HEK293 (cell line): Measurements from ENCODE around the gene PACS1.

ENCODE experiments used
- CTCF ChIA-PET: fragments of 350-600 bp; formaldehyde crosslinking; extraction: SDS; loops from one replicate; lab custom pipeline; 2021; ENCODE audit warnings: antibody characterized with exemption; lab: Yijun Ruan, JAX
- POLR2A ChIA-PET: fragments of 300-600 bp; formaldehyde crosslinking; extraction: SDS; loops from one replicate; lab custom pipeline; 2020; ENCODE audit warnings: antibody characterized with exemption, inconsistent platforms; lab: Yijun Ruan, JAX
- H3K27ac ChIP-seq: fragments of 200-500 bp; sonication (Bioruptor generic); 2 replicates; pipeline ENCODE4 v1.5.1; 2014; ENCODE audit warnings: low read depth, low read length, control low read depth, inconsistent platforms; ENCODE audit errors: extremely low read depth
- H3K36me3 ChIP-seq, 2 experiments: fragments of 200-500 bp in 1 of 2; sonication (Bioruptor generic) in 1 of 2; 1 replicate in 1 of 2; 2 replicates in 1 of 2; pipeline ENCODE4 v1.5.1; 2014 to 2017; ENCODE audit warnings: inconsistent platforms in 2 of 2, low read length in 2 of 2; ENCODE audit not compliant: control insufficient read depth in 2 of 2, insufficient read depth in 1 of 2
- H3K4me1 ChIP-seq: fragments of 200-500 bp; sonication (Bioruptor generic); 2 replicates; pipeline ENCODE4 v1.5.1; 2014; ENCODE audit warnings: mild to moderate bottlenecking, low read length, inconsistent platforms; ENCODE audit not compliant: control insufficient read depth, insufficient read depth
- H3K4me3 ChIP-seq: 2 replicates; pipeline ENCODE4 v1.5.1; 2011; ENCODE audit warnings: low read depth, mild to moderate bottlenecking, control low read depth, low read length, moderate library complexity
- H3K9me3 ChIP-seq: fragments of 200-500 bp; sonication (Bioruptor generic); 2 replicates; pipeline ENCODE4 v1.5.1; 2014; ENCODE audit warnings: low read depth, low read length, inconsistent platforms; ENCODE audit not compliant: control insufficient read depth, insufficient read depth
- ATF2 ChIP-seq: fragments of 450-650 bp; formaldehyde crosslinking; IDR thresholded peaks from 2 replicates; pipeline ENCODE4 v1.5.1; 2016; ENCODE audit warnings: missing biosample characterization, missing genetic modification characterization, low read depth
- MEIS1 ChIP-seq: sonication (generic); formaldehyde crosslinking; IDR thresholded peaks from 2 replicates; pipeline ENCODE4 v1.8.1; 2022; ENCODE audit warnings: missing genetic modification reagents, mild to moderate bottlenecking, borderline replicate concordance
- RBAK ChIP-seq: fragments of 450-650 bp; formaldehyde crosslinking; IDR thresholded peaks from 2 replicates; pipeline ENCODE4 v1.5.1; 2016; ENCODE audit warnings: missing biosample characterization, missing genetic modification characterization
- SALL2 ChIP-seq: fragments of 450-650 bp; formaldehyde crosslinking; IDR thresholded peaks from 2 replicates; pipeline ENCODE4 v1.5.0; 2017; ENCODE audit warnings: missing biosample characterization, mild to moderate bottlenecking, missing genetic modification characterization, borderline replicate concordance
- ZBTB10 ChIP-seq: fragments of 450-650 bp; formaldehyde crosslinking; IDR thresholded peaks from 2 replicates; pipeline ENCODE4 v1.5.1; 2016; ENCODE audit warnings: missing biosample characterization, missing genetic modification characterization
- ZBTB48 ChIP-seq: fragments of 450-650 bp; formaldehyde crosslinking; IDR thresholded peaks from 2 replicates; pipeline ENCODE4 v1.5.1; 2016; ENCODE audit warnings: missing biosample characterization, missing genetic modification characterization
- ZIC2 ChIP-seq: fragments of 450-650 bp; formaldehyde crosslinking; IDR thresholded peaks from 2 replicates; pipeline ENCODE4 v1.5.1; 2016; ENCODE audit warnings: missing biosample characterization, missing genetic modification characterization
- ZNF140 ChIP-seq: fragments of 450-650 bp; formaldehyde crosslinking; IDR thresholded peaks from 2 replicates; pipeline ENCODE4 v1.5.1; 2016; ENCODE audit warnings: missing biosample characterization, missing genetic modification characterization
- ZNF169 ChIP-seq: fragments of 450-650 bp; formaldehyde crosslinking; IDR thresholded peaks from 2 replicates; pipeline ENCODE4 v1.5.1; 2016; ENCODE audit warnings: missing biosample characterization, missing genetic modification characterization
- ZNF335 ChIP-seq: fragments of 450-650 bp; formaldehyde crosslinking; conservative IDR thresholded peaks from 2 replicates; pipeline ENCODE4 v1.5.1; 2016; ENCODE audit warnings: missing biosample characterization, missing genetic modification characterization
- ZNF501 ChIP-seq: fragments of 450-650 bp; formaldehyde crosslinking; IDR thresholded peaks from 2 replicates; pipeline ENCODE4 v1.5.1; 2016; ENCODE audit warnings: missing biosample characterization, missing genetic modification characterization
- ZNF510 ChIP-seq: fragments of 450-650 bp; formaldehyde crosslinking; IDR thresholded peaks from 2 replicates; pipeline ENCODE4 v1.5.1; 2018; ENCODE audit warnings: mild to moderate bottlenecking, missing genetic modification characterization, missing biosample characterization; ENCODE audit not compliant: insufficient replicate concordance
- ZNF629 ChIP-seq: fragments of 450-650 bp; formaldehyde crosslinking; IDR thresholded peaks from 2 replicates; pipeline ENCODE4 v1.5.1; 2017; ENCODE audit warnings: missing biosample characterization, missing genetic modification characterization
- ZNF664 ChIP-seq: fragments of 450-650 bp; formaldehyde crosslinking; IDR thresholded peaks from 2 replicates; pipeline ENCODE4 v1.5.1; 2016; ENCODE audit warnings: missing biosample characterization, missing genetic modification characterization
- ZNF670 ChIP-seq: fragments of 450-650 bp; formaldehyde crosslinking; IDR thresholded peaks from 2 replicates; pipeline ENCODE4 v1.5.1; 2016; ENCODE audit warnings: missing biosample characterization, missing genetic modification characterization, low read depth
- ZNF777 ChIP-seq: fragments of 450-650 bp; formaldehyde crosslinking; IDR thresholded peaks from 2 replicates; pipeline ENCODE4 v1.5.1; 2017; ENCODE audit warnings: missing biosample characterization, missing genetic modification characterization, borderline replicate concordance
- TF ChIP-seq, protein P1 (sequence below): fragments of 450-650 bp; formaldehyde crosslinking; optimal IDR thresholded peaks from 2 replicates; pipeline ENCODE3; 2016; ENCODE audit warnings: missing biosample characterization, mild to moderate bottlenecking, missing genetic modification characterization
- TF ChIP-seq, protein P2 (sequence below): fragments of 450-650 bp; formaldehyde crosslinking; IDR thresholded peaks from 2 replicates; pipeline ENCODE4 v1.5.1; 2017; ENCODE audit warnings: missing biosample characterization, missing genetic modification characterization

Gene PACS1

DNA sequence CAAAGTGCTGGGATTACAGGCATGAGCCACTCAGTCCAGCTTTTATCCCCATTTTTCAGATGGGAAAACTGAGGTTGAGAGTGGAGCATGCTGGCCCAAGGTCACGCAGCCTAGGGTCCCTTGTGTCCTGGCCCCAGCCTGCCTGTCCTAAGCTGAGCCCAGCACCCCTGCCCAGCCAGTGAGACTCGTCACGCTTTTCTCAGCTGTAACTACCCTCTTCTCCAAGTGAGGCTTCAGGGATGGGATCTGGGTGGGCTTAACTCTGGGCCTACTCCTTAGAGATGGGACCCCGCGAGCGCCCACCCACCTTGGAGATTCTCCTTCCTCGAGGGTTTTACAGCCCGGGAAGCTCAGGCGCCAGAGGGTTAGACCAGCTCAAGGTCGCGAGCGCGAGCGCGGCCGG is 221.2 kb downstream of the PACS1 start:
- no peak overlapping the region for H3K4me3 ChIP-seq
- POLR2A ChIA-PET = interaction anchor here (0.9 to 1.1 kb wide), 2 partner anchors 9 to 403 kb away, joined by 3 to 4 read pairs; partner anchors contain the start of gene FIBP
- no peak overlapping the region for H3K27ac ChIP-seq

GRCh38 chr11:66291706-66292542 is 221.9 kb downstream of the PACS1 start, which contains the start of gene TMEM151A:
Gene TMEM151A, plus strand, starts transcription at chr11:66291894. Its CDS starts 120 bp downstream, at chr11:66292014.
- H3K4me1 ChIP-seq = no peaks in the 10 kb centered on the region
- peak within 1 kb of the TSS; percentile 34 for H3K4me3 ChIP-seq
- TF ChIP-seq ATF2 (tag by site-specific recombination) (peak; percentile 70), ZNF629 (peak; percentile 36), ZNF140 (no peak), SALL2 (tag by site-specific recombination) (no peak), ZNF169 (tag by site-specific recombination) (no peak), MEIS1 (CRISPR knock-in tag) (no peak), ZIC2 (tag by site-specific recombination) (no peak), ZBTB48 (no peak), ZNF501 (no peak), ZNF335 (tag by site-specific recombination) (0 out of 2 replicates have a peak, but pooled peaks have one; percentile 1), ZNF777 (no peak), ZBTB10 (tag by site-specific recombination) (0 out of 2 replicates have a peak, but pooled peaks have one; percentile 16), RBAK (tag by site-specific recombination) (no peak), ZNF670 (tag by site-specific recombination) (no peak), ZNF664 (no peak)
- TF ChIP-seq, protein P1, sequence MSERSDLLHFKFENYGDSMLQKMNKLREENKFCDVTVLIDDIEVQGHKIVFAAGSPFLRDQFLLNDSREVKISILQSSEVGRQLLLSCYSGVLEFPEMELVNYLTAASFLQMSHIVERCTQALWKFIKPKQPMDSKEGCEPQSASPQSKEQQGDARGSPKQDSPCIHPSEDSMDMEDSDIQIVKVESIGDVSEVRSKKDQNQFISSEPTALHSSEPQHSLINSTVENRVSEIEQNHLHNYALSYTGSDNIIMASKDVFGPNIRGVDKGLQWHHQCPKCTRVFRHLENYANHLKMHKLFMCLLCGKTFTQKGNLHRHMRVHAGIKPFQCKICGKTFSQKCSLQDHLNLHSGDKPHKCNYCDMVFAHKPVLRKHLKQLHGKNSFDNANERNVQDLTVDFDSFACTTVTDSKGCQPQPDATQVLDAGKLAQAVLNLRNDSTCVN (tag by site-specific recombination) = peak; percentile 42
- TF ChIP-seq, protein P2, sequence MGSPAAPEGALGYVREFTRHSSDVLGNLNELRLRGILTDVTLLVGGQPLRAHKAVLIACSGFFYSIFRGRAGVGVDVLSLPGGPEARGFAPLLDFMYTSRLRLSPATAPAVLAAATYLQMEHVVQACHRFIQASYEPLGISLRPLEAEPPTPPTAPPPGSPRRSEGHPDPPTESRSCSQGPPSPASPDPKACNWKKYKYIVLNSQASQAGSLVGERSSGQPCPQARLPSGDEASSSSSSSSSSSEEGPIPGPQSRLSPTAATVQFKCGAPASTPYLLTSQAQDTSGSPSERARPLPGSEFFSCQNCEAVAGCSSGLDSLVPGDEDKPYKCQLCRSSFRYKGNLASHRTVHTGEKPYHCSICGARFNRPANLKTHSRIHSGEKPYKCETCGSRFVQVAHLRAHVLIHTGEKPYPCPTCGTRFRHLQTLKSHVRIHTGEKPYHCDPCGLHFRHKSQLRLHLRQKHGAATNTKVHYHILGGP (tag by site-specific recombination) = no peak
- H3K36me3 ChIP-seq = peaks cover 0 to 2% of the 10 kb centered on the region in 2 experiments; a peak in 1 of 3 replicates
- ChIA-PET POLR2A (interaction anchor here (0.9 to 1.1 kb wide), 2 partner anchors 10 to 404 kb away, joined by 3 to 4 read pairs; partner anchors contain the start of gene FIBP), CTCF (interaction anchor here (0.8 to 1.3 kb wide), 3 partner anchors 18 to 95 kb away, joined by 3 to 9 read pairs (median 4); no protein-coding TSS in a partner anchor)
- no peaks in the 10 kb centered on the region for H3K9me3 ChIP-seq
- H3K27ac ChIP-seq = no peak within 1 kb of the TSS

More for the DNA sequence above, 221.2 kb downstream of the PACS1 start:
- Histone ChIP-seq H3K9me3 (no peaks in the 10 kb centered on the region), H3K4me1 (no peaks in the 10 kb centered on the region), H3K36me3 (peaks cover 0 to 6% of the 10 kb centered on the region in 2 experiments; a peak in 1 of 3 replicates)
- TF ChIP-seq, protein P1 (tag by site-specific recombination) = peak; percentile 21
- peak; percentile 69 for TF ChIP-seq ZNF335 (tag by site-specific recombination)
- no peak for TF ChIP-seq ZNF510
- CTCF ChIA-PET = interaction anchor here (0.6 to 1.3 kb wide), 6 partner anchors 11 to 387 kb away, joined by 3 to 9 read pairs (median 4); no protein-coding TSS in a partner anchor
